A549 (cell line): ENCODE data around the gene MYO15B.

ENCODE experiments used
- GATA3 ChIP-seq: IDR thresholded peaks from 2 replicates; pipeline ENCODE4 v1.6.1; 2012; ENCODE audit warnings: borderline replicate concordance
- POLR2A ChIP-seq: IDR thresholded peaks from 2 replicates; pipeline ENCODE4 v1.6.1; 2012; ENCODE audit warnings: mild to moderate bottlenecking, low read length

DNA sequence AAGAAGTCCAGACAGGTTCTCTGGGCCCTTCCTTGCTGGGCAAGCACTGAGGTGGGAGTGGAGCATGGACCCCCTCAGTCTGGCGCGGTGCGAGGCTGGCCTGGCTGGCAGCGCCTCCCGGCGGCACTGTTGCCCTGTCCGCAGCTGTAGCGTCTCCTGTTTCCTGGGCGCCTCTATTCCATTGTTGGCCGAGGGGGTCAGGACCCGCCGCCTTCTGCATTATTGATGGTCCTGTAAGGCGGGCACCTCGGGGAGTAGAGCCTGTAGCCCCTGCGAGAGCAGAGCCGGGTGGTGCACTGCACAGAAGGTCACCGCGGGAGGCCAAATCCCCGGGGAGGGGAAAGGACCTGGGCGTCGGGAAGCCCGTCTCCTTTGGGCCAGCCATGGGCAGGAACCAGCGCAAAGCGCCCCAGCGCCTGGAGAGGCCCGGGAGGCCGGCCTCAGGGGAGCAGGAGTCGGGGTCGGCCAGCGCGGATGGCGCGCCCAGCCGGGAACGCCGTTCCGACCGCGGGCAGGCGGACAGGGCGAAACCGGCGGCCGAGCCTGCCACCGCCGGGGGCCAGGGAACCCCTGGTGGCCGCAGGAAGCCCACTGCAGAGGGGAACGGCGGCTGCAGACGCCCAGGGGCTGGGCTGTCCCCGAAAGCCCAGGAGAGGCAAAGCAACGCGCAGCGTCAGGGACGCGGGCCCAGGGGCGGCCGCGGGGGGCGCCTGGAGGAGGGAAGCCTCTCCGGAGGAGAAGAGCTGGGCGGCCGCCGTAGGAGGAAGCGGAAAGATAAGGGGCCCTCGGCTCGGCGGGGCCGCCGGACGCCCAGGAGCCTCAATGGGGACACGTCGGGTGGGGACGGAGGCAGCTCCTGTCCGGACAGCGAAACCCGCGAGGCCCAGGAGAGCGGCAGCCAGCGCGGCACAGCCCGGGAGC, at the start of gene MYO15B:
- TF ChIP-seq GATA3 (no peak), POLR2A (no peak)
